T-helper 1 cell treated with Interleukin-12 subunit alpha and Interleukin-12 subunit beta and Interleukin-4 antibody, amounts not matched to agents 30 μg/mL and 1 μg/mL, for 36 hours (primary cell): ENCODE results near the gene MLEC.

Experiments
- H3K27ac Mint-ChIP-seq: one replicate; pipeline ENCODE4 v1.8.0; 2021; ENCODE audit warnings: mild to moderate bottlenecking, mixed read lengths
- H3K27me3 Mint-ChIP-seq: one replicate; pipeline ENCODE4 v1.8.0; 2021; ENCODE audit warnings: low read depth, mixed read lengths
- H3K36me3 Mint-ChIP-seq: one replicate; pipeline ENCODE4 v1.8.0; 2021; ENCODE audit warnings: low read depth, mixed read lengths
- H3K4me1 Mint-ChIP-seq: one replicate; pipeline ENCODE4 v1.8.0; 2021; ENCODE audit warnings: low read depth, mixed read lengths
- H3K4me3 Mint-ChIP-seq: one replicate; pipeline ENCODE4 v1.8.0; 2021; ENCODE audit warnings: mild to moderate bottlenecking, moderate library complexity, mixed read lengths
- H3K9me3 Mint-ChIP-seq: one replicate; pipeline ENCODE4 v1.8.0; 2021; ENCODE audit warnings: mixed read lengths

Gene MLEC, protein sequence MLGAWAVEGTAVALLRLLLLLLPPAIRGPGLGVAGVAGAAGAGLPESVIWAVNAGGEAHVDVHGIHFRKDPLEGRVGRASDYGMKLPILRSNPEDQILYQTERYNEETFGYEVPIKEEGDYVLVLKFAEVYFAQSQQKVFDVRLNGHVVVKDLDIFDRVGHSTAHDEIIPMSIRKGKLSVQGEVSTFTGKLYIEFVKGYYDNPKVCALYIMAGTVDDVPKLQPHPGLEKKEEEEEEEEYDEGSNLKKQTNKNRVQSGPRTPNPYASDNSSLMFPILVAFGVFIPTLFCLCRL

DNA sequence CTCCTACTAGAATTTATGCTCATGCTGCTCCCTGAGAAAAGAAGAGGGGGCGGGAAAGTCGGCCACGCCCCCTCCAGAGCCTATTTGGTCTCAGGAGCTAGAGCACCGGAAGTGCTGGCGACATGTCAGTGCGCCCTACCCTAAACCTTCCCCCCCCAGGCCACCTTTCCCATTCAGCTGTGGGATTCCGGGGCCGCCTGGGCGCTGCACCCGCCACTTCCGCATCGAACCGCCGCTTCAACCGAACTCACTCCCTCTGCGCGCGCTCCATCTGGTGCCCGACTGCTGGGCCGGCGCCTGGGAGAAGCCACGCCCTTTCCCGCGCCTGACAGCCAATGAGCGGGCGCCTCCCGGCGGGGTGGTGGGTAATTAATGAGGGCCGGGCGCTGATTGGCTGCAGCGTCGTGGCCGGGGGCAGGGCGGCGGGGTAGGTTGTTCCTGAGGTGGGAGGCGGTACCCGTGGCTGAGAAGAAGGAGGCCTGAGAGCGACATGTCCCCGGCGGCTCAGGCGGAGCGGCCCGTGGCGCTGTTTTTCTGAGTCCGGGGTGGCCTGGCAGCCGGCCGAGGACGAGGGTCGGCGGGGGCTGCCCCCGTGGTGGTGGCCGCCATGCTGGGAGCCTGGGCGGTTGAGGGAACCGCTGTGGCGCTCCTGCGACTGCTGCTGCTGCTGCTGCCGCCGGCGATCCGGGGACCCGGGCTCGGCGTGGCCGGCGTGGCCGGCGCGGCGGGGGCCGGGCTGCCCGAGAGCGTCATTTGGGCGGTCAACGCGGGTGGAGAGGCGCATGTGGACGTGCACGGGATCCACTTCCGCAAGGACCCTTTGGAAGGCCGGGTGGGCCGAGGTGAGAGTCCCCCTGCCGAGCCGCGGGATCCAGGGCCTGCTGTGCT lies at the start of gene MLEC:
Gene MLEC, plus strand, starts transcription at position 460 of the 888 bp plus-strand sequence. Its CDS starts 148 bp downstream, at position 608.
- Mint-ChIP-seq H3K27ac (peak within 1 kb of the TSS; percentile 93), H3K4me3 (peak within 1 kb of the TSS; percentile 95), H3K36me3 (peaks cover 6% of the 10 kb centered on the region)

DNA sequence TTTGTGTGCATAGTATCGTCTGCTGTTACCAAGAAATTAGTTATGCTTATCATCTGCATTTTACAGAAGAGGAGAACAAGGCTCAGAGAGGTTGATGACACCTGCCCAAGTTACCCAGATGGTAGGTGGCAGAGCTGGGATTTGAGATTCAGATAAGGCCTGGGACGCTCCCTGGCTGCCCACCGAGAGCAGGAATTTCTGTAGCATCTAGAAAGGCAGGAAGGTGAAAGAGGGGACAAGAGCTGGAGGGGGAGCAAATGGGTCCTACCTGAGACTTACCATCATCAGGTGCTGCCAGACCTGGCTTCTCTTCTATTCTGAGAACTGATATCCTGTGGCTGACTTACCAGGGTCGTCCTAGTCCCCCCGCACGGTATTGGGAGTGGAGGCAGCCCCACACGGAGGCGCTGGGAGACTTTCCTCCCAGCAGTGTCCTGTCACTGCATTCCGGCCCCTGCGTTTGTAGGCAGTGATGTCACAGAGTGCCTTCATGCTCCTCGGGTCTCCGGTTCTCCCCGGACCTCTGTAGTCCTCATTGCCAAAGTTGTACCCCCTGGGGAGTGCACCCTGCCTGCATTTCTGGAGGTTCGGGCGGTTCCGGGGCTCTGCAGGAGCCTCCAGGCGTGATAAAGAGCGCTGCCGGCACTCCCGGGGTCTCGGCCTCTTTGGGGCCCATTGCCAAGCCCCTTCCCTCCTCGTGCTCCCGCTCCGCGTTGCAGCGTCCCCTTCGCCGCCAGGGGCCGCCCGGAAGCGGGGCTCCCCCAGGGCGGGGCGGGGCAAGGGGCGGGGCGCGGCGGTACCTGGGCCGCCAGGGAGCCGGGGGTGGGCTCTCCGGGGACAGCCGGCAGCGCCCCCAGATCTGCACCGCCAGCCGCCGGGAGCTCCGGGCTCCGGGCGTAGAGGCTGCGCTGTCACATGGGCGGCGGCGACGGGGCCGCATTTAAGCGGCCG lies 46.9 kb upstream of the MLEC start, which contains the start of gene CABP1:
Gene CABP1, plus strand, starts transcription at position 856 of the 951 bp plus-strand sequence. Its CDS starts 60 bp downstream, at position 916.
- no peak within 1 kb of the TSS for H3K27ac Mint-ChIP-seq
- peaks cover 7% of the 10 kb centered on the region for H3K4me1 Mint-ChIP-seq

More for the DNA sequence above, at the start of gene MLEC:
- Mint-ChIP-seq H3K4me1 (peaks cover 41% of the 10 kb centered on the region), H3K27me3 (no peaks in the 10 kb centered on the region), H3K9me3 (no peaks in the 10 kb centered on the region)

DNA sequence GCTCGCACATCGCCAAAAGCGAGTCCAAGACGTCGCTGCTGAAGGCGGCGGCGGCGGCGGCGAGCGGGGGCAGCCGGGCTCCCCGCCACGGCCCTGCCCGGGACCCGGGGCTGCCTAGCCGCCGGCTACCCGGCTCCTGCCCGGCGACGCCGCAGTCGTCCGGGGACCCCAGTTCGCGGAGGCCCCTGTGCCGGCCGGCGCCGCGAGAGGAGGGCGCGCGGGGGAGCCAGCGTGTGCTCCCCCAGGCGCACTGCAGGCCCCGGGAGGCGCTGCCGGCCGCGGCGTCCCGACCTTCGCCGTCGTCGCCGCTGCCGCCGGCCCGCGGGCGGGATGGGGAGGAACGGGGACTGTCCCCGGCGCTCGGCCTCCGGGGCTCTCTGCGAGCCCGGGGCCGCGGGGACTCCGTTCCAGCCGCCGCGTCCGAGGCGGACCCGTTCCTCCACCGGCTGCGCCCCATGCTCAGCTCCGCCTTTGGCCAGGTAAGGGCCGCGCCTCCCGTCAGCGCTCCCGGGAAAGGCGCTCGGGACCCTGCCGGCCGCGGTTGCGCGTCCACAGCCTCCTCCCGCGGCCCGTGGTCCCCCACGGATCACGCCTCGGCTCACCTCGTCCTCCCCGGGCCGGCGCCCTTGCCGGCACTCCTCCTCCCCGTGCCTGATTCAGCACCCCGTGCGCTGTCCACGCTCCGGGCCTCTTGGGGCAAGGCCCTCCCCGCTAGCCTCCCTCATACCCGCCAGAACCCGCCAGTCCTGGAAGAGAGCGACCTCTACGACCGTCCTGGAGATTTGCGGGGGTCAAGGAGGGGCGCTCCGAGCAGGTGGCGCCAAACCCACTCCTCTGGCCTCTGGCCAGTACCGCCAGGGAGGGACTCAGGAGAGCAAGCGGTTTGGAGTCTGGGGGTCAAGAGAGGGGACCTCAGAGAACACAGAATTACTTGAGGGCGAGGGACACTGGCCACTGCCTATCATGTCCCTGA lies 45.8 kb upstream of the MLEC start:
- peak overlapping the region; percentile 77 for H3K4me3 Mint-ChIP-seq
- H3K27me3 Mint-ChIP-seq, result peaks cover 77% of the 10 kb centered on the region
- H3K9me3 Mint-ChIP-seq, result no peaks in the 10 kb centered on the region
- no peaks in the 10 kb centered on the region for H3K36me3 Mint-ChIP-seq
- no peak overlapping the region for H3K27ac Mint-ChIP-seq
- peaks cover 7% of the 10 kb centered on the region for H3K4me1 Mint-ChIP-seq

More for the DNA sequence above, 46.9 kb upstream of the MLEC start, which contains the start of gene CABP1:
- H3K36me3 Mint-ChIP-seq, result no peaks in the 10 kb centered on the region
- H3K4me3 Mint-ChIP-seq, result peak within 1 kb of the TSS; percentile 77
- no peaks in the 10 kb centered on the region for H3K9me3 Mint-ChIP-seq
- peaks cover 66% of the 10 kb centered on the region for H3K27me3 Mint-ChIP-seq

DNA sequence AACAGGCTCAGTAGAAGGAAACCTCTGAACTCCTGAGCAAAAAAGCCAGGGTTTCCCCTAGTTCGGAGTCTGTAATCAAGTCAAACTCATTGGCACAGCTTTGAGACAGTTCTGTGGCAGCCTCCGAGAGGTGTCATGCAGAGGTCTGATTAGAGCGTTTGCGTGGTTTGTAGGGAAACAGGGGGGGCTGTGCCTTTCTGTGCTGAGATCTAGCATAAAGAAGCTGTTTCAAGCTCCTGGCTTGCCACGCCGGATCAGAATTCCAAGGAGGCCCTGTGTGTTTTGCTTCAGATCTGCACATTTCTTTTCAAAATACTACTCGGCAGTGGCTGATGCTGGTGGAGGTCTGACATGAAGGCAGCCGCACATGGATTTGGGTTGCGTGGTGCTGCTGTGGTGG lies 44.8 kb upstream of the MLEC start:
- H3K27ac Mint-ChIP-seq, result no peak overlapping the region
- no peaks in the 10 kb centered on the region for H3K9me3 Mint-ChIP-seq
- peaks cover 79% of the 10 kb centered on the region for H3K27me3 Mint-ChIP-seq
- no peaks in the 10 kb centered on the region for H3K36me3 Mint-ChIP-seq
- peak overlapping the region; percentile 41 for H3K4me3 Mint-ChIP-seq
- H3K4me1 Mint-ChIP-seq, result peaks cover 11% of the 10 kb centered on the region

DNA sequence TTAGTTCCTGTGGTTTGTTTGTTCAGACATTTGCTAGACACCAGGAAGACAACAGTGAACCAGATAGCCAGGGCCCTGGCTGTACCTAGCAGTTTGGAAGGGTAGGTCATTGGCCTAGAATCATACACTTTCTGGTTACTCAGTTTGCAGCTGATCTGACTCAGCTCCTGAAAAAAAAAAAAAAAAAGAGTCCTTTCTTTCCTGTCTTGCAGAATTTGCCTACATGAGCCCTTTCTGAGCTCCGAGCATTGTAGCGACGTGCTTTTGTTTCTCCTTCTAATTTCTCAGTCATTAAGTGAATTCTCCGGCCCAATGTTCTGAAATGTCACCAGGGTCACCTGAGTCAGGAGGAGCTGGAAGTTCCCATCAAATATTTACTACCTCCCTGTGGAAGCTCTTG lies 44.1 kb upstream of the MLEC start:
- H3K4me3 Mint-ChIP-seq, result peak overlapping the region; percentile 17
- peaks cover 74% of the 10 kb centered on the region for H3K27me3 Mint-ChIP-seq
- no peaks in the 10 kb centered on the region for H3K9me3 Mint-ChIP-seq
- H3K4me1 Mint-ChIP-seq, result peaks cover 11% of the 10 kb centered on the region
- H3K27ac Mint-ChIP-seq, result no peak overlapping the region
- no peaks in the 10 kb centered on the region for H3K36me3 Mint-ChIP-seq

DNA sequence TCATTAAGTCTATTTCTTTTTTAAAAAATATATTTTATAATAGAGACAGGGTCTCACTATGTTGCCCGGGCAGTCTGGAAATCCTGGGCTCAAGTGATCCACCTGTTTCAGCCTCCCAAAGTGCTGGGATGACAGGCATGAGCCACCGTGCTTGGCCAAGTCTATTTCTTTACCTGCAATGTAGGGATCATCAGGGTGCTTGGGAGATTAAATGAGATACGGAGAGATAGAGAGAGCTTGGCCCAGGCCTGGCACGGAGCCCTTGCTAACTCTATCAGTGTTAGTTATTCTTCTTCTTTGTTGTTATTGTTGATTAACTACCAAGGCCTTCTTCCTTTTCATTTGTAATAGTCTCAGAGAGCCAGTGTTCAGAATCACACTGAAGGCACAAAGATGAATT lies 43.4 kb upstream of the MLEC start:
- Mint-ChIP-seq H3K27me3 (peaks cover 74% of the 10 kb centered on the region), H3K9me3 (no peaks in the 10 kb centered on the region), H3K27ac (no peak overlapping the region), H3K36me3 (no peaks in the 10 kb centered on the region), H3K4me3 (no peak overlapping the region), H3K4me1 (peaks cover 15% of the 10 kb centered on the region)

DNA sequence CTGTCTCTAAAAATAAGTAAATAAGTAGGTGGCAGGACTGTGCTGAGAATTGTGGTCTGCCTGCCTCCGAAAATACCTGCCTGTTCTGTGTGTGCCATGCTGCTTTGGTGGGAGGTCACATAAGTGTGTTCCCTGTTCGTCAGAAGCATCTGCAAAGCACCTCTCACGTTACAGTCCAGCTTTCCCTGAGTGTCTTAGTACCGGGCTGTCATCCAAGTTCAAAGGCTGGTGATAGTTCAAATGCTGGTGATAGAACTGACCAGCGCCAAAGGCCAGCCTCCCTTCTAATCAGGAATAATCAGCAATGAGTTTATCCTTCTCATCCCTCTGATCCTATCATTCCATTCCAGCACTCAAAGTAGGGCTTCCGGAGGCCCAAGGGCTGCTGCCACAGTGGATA lies 40.9 kb upstream of the MLEC start:
- no peak overlapping the region for H3K27ac Mint-ChIP-seq
- H3K36me3 Mint-ChIP-seq, result no peaks in the 10 kb centered on the region
- H3K27me3 Mint-ChIP-seq, result peaks cover 84% of the 10 kb centered on the region
- H3K4me1 Mint-ChIP-seq, result peaks cover 21% of the 10 kb centered on the region
- H3K9me3 Mint-ChIP-seq, result no peaks in the 10 kb centered on the region
- H3K4me3 Mint-ChIP-seq, result no peak overlapping the region

DNA sequence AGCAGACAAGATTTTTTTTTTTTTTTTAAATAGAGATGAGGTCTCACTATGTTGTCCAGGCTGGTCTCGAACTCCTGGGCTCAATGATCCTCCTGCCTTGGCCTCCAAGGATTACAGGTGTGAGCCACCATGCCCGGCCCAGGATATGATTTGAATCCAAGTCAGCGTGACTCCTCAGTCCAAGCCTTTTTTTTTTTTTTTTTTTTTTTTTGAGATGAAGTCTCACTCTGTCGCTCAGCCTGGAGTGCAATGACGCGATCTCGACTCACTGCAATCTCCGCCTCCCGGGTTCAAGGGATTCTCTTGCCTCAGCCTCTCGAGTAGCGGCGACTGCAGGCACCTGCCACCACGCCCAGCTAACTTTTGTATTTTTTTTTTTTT lies 39.6 kb upstream of the MLEC start:
- H3K4me3 Mint-ChIP-seq, result no peak overlapping the region
- no peaks in the 10 kb centered on the region for H3K9me3 Mint-ChIP-seq
- peaks cover 16% of the 10 kb centered on the region for H3K4me1 Mint-ChIP-seq
- H3K36me3 Mint-ChIP-seq, result no peaks in the 10 kb centered on the region
- peaks cover 80% of the 10 kb centered on the region for H3K27me3 Mint-ChIP-seq
- no peak overlapping the region for H3K27ac Mint-ChIP-seq

DNA sequence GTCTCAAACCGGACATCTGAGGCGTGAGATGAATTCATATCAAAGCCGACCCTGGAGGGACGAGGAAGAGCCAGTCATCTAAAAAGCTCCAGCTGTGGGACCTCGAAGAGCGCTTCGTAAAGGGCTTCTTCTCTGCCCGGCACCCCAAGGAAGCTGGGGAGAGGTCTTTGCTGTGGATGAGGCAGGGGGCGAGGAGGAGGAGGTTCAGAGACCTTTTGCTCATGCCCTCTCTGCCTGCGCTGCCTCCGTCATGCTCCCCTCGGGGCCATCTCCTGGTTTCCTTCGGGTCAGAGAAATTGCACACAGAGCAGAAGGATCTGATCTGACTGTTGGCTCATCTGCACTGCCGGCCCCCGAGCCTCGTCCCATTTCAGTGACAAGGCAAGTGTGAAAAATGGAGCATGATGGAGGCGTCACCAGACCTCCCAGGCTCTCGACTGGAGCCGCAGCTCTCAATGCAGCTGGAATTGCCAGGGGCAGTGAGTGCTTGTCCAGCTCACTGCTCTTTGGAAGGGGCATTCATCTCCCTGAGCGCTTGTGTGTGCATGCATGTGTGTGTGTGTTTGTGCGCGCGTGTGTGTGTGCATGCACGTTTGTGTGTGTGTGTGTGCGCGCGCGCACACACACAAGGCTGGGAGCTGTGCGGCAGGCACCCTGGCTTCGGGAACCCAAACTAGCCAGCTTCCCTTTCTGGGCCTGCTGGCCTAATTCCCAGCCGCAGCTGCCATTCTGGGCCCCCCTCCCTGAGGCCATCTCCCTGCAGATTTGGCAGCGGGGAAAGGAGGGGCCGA lies 37.3 kb upstream of the MLEC start:
- H3K27ac Mint-ChIP-seq, result no peak overlapping the region
- H3K27me3 Mint-ChIP-seq, result peaks cover 63% of the 10 kb centered on the region
- no peaks in the 10 kb centered on the region for H3K9me3 Mint-ChIP-seq
- peak overlapping the region; percentile 68 for H3K4me3 Mint-ChIP-seq
- H3K36me3 Mint-ChIP-seq, result no peaks in the 10 kb centered on the region
- peaks cover 15% of the 10 kb centered on the region for H3K4me1 Mint-ChIP-seq

DNA sequence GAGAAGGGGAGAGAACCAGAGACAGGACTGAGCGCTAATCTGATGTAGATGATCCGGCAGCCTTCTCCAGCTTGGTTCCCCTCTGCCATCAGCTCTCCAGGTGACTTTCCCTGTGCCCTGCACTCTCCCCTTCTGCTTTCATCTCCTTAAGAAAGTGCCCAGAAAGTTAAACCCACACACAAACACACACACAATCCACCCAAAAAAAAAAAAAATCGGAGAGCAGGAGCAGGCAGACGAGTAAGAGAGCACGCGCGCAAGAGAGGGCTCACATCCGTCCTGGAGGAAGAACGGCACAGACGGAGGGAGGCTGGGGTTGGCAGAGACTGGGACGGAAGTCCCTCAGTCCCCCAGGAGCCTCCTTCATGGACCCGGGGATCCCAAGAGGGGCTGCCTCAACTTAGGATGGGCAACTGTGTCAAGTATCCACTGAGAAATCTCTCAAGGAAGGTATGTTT lies 36.7 kb upstream of the MLEC start:
- peaks cover 57% of the 10 kb centered on the region for H3K27me3 Mint-ChIP-seq
- H3K27ac Mint-ChIP-seq, result no peak overlapping the region
- H3K4me3 Mint-ChIP-seq, result no peak overlapping the region
- no peaks in the 10 kb centered on the region for H3K9me3 Mint-ChIP-seq
- H3K36me3 Mint-ChIP-seq, result no peaks in the 10 kb centered on the region
- peaks cover 15% of the 10 kb centered on the region for H3K4me1 Mint-ChIP-seq

DNA sequence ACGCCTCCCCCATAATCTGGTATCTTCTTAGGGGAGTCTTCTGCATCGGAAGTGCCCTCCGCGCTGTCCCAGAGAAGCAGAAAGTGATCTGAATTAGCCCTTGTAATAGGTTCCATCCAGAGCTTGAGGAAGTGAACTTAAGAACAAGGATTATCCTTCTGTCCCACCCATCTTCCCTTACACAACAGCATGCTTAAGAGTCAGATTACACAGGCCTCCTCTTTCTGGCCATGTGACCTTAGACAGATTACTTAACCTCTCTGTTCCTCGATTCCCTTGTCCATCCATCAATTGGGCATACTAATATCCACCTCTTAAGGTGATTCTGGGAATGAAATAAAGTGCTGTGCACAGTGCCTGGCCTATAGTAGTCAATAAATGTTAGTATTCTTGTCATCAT lies 35.1 kb upstream of the MLEC start:
- H3K36me3 Mint-ChIP-seq, result no peaks in the 10 kb centered on the region
- peaks cover 13% of the 10 kb centered on the region for H3K4me1 Mint-ChIP-seq
- no peak overlapping the region for H3K4me3 Mint-ChIP-seq
- H3K27ac Mint-ChIP-seq, result no peak overlapping the region
- H3K27me3 Mint-ChIP-seq, result peaks cover 42% of the 10 kb centered on the region
- H3K9me3 Mint-ChIP-seq, result no peaks in the 10 kb centered on the region

DNA sequence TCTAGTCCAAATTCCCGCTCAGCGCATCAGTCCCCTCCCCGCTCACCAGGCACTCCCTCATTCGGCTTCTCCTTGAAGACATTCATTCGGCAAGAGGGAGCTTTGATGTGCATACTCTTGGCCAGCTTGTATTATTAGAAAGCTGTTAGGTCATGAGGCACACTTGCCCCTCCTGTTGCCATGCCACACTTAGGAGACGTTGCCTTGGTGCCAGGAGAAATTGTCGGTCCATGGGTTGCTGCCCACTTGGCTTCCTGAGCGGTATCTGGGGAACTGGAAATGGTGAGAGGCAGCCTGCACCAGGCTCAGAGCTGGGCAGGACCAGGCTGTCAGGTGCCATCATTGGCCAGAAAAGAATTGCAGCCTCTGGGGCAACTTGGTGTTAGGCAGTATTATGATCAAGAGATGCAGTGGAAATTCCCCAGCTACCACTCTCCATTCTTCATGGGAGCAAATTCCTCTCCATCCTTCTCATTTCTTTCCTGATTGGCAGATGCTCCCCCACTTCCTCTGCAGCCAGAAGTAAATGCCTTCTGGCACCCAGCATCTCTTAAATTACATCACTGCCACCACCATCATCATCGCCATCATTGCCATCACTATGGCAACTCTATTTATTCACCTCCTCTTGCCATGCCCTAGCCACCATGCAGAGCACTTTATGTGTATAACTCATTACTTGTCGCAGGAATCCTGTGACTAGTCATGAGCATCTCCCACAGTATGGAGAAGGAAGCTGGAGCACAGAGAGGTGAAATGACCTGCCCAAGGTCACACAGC lies 34.1 kb upstream of the MLEC start:
- peaks cover 38% of the 10 kb centered on the region for H3K27me3 Mint-ChIP-seq
- no peaks in the 10 kb centered on the region for H3K9me3 Mint-ChIP-seq
- no peak overlapping the region for H3K4me3 Mint-ChIP-seq
- H3K4me1 Mint-ChIP-seq, result peaks cover 10% of the 10 kb centered on the region
- H3K36me3 Mint-ChIP-seq, result no peaks in the 10 kb centered on the region
- H3K27ac Mint-ChIP-seq, result no peak overlapping the region
